NOMO-1 treated with dmso at 0.1 percent for 144 hours (cell line): ENCODE results near the gene PCGF3.
"Not testable (repeated sequence)": the region's sequence is repeated elsewhere in the genome, so short reads cannot be mapped to it uniquely, and the experiment has no call there.

ENCODE experiments used
- DNase-seq: peaks from one replicate; lab custom pipeline; 2025; ENCODE audit not compliant: unreplicated experiment; lab: John Stamatoyannopoulos, UW

Gene PCGF3

DNA sequence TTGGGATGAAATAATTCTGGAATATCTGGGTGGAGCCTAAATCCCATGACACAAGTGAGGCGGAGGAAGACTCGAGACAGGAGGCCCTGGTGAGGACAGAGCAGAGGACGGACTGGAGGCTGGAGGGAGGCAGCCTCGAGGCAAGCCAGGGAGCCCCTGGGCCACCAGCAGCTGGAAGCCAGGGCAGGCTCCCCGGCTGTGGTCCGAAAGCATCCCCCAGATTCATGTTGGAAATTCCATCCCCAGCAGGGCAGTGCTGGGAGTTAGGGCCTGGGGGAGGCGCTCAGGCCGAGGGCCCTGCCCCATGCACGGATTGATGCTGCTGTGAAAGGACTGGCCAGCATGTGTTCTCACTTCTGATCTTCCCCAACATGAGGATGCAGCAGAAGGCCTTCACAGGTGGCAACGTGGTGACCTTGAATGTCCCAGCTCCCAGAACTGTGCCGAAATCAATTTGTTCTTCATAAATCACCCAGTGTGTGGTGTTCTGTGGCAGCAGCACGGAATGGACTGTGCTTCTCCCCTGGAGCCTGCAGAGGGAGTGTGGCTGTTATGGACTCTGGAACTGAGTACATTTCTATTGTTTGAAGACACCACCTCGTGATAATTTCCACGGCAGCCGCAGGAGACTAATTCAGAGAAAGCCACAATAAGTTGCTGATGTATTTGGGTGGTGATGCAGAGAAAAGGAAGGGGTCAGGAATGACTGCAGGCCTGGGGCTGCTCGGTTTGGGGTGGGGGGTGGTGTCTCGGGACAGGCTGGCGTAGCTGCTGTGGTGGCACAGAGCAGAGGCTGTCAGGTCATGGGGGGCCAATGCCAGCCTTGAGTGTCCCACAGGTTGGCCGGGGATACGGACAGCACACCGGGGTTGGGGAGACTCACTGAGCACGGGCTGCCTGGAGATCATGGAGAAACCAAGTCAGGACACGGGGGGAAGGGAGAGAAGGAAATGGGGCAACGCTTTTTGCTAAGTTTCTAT, 56.9 kb downstream of the PCGF3 start:
- DNase-seq, result no peak

DNA sequence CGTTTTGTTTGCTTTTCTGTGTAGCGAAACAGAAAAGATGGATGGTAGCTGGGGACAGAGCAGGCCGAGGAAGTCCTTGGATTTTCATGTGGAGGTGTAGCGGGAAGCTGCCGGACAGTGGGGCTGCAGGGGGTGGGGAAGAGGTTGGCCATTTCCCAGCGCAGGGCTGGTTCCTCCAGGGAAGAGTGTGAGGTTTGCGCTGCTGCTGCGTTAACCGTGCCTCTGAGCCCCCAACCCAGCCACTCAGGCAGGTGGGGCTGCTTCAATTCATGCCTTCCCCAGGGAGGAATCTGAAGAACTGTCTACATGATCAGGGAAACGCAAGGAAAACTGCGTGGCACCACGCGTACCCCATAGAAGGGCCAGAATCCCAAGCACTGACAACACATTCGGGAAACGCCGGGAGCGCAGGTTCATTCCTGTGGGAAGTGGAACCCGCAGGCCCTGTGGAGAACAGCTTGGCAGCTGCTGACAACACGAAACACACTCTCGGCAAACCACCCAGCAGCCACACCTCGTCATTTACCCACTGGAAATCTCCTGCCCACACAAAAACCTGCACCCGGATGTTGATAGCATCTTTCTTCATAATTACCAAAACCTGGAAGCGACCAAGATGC, 57.7 kb downstream of the PCGF3 start:
- DNase-seq, result no peak

DNA sequence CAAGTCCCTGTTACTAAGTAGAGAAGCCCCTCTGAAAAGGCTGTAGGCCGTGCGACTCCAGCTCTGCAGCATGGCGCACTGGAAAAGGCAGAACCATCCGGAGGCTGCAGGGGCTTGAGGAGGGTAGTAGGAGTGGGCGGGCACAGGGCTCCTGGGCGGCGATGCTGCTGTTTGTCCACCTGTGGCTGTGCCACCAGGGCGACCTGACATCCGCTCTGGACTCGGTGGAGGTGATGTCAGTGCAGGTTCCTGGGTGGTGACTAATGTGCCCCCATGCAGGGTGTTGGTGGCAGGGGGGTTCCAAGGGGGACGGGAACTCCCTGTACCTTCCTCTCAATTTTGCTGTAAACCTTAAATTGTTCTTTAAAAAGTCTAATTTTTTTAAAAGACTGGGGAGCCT, 58.3 kb downstream of the PCGF3 start:
- DNase-seq, result no peak

GRCh38 chr4:764405-765169, 59.0 kb downstream of the PCGF3 start:
- no peak for DNase-seq

GRCh38 chr4:766152-766515, 60.5 kb downstream of the PCGF3 start:
- no peak for DNase-seq

GRCh38 chr4:766559-767283, 61.1 kb downstream of the PCGF3 start:
- no peak for DNase-seq

DNA sequence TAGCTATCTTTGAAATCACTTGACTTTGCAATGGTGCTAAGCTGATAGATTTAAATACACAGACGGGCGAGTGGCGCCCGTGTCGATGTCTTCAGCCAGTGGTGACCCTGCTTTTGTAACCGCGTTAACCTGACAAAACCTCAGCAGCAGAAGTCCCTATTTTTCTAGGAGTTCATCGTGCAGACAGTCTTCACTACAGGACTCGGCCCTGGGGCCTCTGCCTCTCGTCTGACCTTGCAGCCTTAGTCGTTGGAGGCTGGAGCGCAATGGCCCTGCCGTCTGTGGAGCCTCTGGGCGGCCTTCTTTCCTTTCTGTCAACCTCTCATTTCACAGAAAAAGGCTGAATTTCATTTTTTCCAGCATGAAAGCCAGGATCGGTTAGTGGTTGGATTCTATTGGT, 62.4 kb downstream of the PCGF3 start:
- no peak for DNase-seq

GRCh38 chr4:768995-769394, 63.4 kb downstream of the PCGF3 start:
- no peak for DNase-seq

DNA sequence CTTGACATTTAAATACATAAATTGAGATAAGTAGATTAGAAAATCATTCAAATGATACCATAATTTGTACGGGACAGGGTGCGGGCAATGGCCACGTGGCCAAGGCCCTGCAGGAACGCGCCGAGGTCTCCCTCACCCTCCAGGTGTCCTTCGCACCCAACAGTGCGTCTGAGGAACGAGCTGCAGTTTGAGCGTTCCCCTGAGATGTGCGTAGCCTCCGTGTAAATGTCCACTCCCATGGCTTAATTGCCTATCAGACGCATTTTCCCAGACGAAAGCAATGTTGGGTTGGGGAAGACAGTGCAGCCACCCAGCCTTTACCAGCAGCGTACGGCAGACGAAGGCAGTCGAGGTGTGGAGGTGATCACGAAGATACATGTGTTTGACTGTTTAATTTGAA, 63.9 kb downstream of the PCGF3 start:
- DNase-seq, result no peak

- no peak for DNase-seq
Observed at GRCh38 chr4:770022-770421, 64.4 kb downstream of the PCGF3 start.

- no peak for DNase-seq
Observed at GRCh38 chr4:771464-771863, 65.8 kb downstream of the PCGF3 start.

DNA sequence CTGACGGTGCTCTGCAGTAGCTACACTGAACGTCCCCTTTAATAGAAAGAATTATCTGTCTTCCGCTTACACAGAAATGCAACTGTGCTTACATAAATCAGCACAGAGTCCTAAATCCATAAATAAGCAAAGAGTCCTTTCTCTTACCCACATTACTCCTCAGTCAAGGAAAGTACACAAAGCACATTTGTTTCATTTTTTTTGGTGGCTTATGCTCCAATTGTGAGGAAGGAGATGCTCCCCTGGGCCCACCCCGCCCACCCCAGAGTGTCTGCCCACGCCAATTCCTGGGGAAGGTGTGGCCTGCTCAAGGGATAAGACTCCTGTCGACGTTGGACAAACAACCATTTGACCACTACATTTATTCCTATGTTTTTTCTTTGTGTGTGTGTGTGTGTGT, 66.5 kb downstream of the PCGF3 start:
- no peak for DNase-seq

- DNase-seq, result no peak
Observed at GRCh38 chr4:772776-773175, 67.1 kb downstream of the PCGF3 start.

DNA sequence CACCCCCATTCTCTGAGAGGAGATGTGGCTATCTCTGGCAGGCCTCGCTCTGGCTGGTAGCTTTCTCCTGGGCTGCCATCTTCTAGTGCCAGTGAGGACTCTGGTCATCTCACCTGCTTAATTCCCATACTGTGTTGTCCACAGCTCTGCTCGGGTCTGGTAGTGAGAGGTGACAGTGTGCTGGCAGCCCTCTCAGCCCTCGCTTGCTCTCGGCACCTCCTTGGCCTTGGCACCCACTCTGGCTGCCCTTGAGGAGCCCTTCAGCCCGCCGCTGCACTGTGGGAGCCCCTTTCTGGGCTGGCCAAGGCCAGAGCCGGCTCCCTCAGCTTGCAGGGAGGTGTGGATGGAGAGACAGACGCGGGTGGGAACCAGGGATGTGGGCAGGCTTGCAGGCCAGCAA, 67.6 kb downstream of the PCGF3 start:
- DNase-seq, result no peak

GRCh38 chr4:774419-775092, 68.9 kb downstream of the PCGF3 start:
- DNase-seq, result not testable (repeated sequence)

DNA sequence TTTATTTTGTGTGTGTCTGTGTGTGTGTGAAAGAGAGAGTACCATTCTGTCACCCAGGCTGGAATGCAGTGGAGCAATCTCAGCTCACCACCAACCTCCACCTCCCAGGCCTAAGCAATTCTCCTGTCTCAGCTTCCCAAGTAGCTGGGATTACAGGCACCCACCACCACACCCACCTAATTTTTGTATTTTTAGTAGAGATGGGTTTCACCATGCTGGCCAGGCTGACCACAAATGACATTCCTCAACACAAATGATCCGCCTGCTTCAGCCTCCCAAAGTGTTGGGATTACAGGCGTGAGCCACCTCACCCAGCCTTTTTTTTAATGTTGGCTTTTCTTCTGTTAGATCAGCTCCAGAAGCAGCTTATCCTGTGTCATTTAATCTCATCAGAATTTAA, 69.9 kb downstream of the PCGF3 start:
- DNase-seq, result not testable (repeated sequence)

DNA sequence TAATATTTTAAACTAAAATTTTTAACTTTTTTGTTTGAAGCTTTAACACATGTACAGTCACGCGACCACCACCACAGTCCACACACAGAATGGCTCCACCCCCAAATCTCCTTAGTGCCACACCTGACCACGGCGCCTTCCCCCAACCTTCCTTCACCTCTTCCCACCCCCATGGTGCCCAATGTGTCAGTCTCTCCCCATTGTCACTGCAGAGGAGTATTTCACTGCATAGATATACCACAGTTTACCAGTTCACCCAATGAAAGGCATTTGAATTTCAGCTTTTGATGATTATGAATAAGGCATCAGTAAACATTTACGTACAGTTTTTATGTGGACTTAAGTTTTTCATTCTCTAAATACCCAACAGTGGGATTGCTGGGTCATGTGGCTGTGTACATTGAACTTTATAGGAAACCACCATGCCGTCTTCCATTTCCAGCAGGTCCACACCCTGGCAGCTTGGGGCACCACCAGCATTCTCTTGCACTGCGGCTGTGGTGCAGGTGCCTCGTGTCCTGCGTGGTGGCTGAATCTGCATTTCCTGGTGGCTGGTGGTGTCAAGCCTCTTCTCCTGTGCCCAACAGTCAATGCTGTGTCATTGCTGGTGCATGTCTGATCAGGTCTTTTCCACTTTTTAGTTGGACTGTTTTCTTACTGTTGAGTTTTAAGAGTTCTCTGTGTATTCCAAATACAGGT, 71.3 kb downstream of the PCGF3 start:
- DNase-seq, result no peak

- no peak for DNase-seq
Observed at GRCh38 chr4:777520-778262, 72.1 kb downstream of the PCGF3 start.

DNA sequence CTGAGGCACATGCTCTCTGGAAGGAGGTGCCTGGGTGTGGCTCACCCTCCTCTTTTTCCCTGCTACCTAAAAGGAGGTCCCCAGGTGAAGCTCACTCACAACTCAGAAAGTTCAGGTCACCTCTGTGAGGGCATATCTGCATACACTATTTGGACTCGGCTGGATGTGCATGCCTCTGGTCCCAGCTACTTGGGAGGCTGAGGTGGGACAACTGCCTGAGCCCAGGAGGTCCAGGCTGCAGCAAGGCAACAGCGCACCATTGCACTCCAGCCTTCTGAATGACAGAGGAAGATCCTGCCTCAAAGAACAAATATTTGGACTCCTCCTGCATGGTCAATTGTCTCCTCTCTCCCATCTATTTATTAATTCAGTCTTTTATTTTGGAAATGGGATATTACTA, 73.9 kb downstream of the PCGF3 start:
- no peak for DNase-seq
